Measurements from ENCODE around the gene KRTDAP.
A peak's percentile ranks its signal among the peaks of the same experiment; 100 is the strongest.

Gene KRTDAP

GRCh38 chr19:35509018-35509652 lies 18.9 kb upstream of the KRTDAP start:
- Mint-ChIP-seq H3K27ac (peak overlapping the region in 1 of 2 donors; percentile 75), H3K27me3 (peaks cover 35 to 76% of the 10 kb centered on the region in 2 donors), H3K36me3 (ENCODE audit: insufficient read depth) (peaks cover 3% of the 10 kb centered on the region), H3K4me3 (peak overlapping the region; percentile 77 to 85), H3K9me3 (no peaks in the 10 kb centered on the region), H3K4me1 (ENCODE audit: low read depth in 2 of 2) (peaks cover 14 to 23% of the 10 kb centered on the region in 2 donors)
- DNase-seq (peak; percentile 36 to 50 (median 47)), ATAC-seq (replicated peaks) (peak; percentile 89)

- Mint-ChIP-seq H3K4me3 (no peak overlapping the region), H3K27ac (no peak overlapping the region), H3K9me3 (no peaks in the 10 kb centered on the region), H3K27me3 (peaks cover 30 to 76% of the 10 kb centered on the region in 2 donors), H3K4me1 (ENCODE audit: low read depth in 2 of 2) (peaks cover 14 to 23% of the 10 kb centered on the region in 2 donors), H3K36me3 (ENCODE audit: insufficient read depth) (peaks cover 3% of the 10 kb centered on the region)
- DNase-seq (no peak), ATAC-seq (replicated peaks) (no peak)
Observed at GRCh38 chr19:35508129-35508528, 17.9 kb upstream of the KRTDAP start.

GRCh38 chr19:35507561-35507960 lies 17.3 kb upstream of the KRTDAP start:
- Mint-ChIP-seq H3K36me3 (ENCODE audit: insufficient read depth) (peaks cover 3% of the 10 kb centered on the region), H3K9me3 (no peaks in the 10 kb centered on the region), H3K27me3 (peaks cover 28 to 76% of the 10 kb centered on the region in 2 donors), H3K27ac (no peak overlapping the region), H3K4me1 (ENCODE audit: low read depth in 2 of 2) (peaks cover 14 to 23% of the 10 kb centered on the region in 2 donors), H3K4me3 (no peak overlapping the region)
- DNase-seq (no peak), ATAC-seq (replicated peaks) (no peak)

- Mint-ChIP-seq H3K27me3 (peaks cover 35 to 76% of the 10 kb centered on the region in 2 donors), H3K9me3 (no peaks in the 10 kb centered on the region), H3K27ac (no peak overlapping the region), H3K4me1 (ENCODE audit: low read depth in 2 of 2) (peaks cover 18 to 29% of the 10 kb centered on the region in 2 donors), H3K4me3 (no peak overlapping the region), H3K36me3 (ENCODE audit: insufficient read depth) (peaks cover 3% of the 10 kb centered on the region)
- ATAC-seq (replicated peaks), result no peak
- DNase-seq, result no peak
Observed at GRCh38 chr19:35506011-35506410, 15.7 kb upstream of the KRTDAP start.

GRCh38 chr19:35502751-35503150 lies 12.5 kb upstream of the KRTDAP start:
- no peaks in the 10 kb centered on the region for H3K9me3 Mint-ChIP-seq
- no peak overlapping the region for H3K27ac Mint-ChIP-seq
- peaks cover 4 to 6% of the 10 kb centered on the region in 2 donors for H3K4me1 Mint-ChIP-seq (ENCODE audit: low read depth in 2 of 2)
- no peaks in the 10 kb centered on the region for H3K36me3 Mint-ChIP-seq (ENCODE audit: insufficient read depth)
- peaks cover 35 to 70% of the 10 kb centered on the region in 2 donors for H3K27me3 Mint-ChIP-seq
- DNase-seq (no peak), ATAC-seq (replicated peaks) (no peak)
- no peak overlapping the region for H3K4me3 Mint-ChIP-seq

GRCh38 chr19:35501684-35502083 lies 11.4 kb upstream of the KRTDAP start:
- Mint-ChIP-seq H3K27ac (peak overlapping the region in 1 of 2 donors; percentile 73), H3K4me3 (no peak overlapping the region), H3K27me3 (peaks cover 35 to 60% of the 10 kb centered on the region in 2 donors), H3K4me1 (ENCODE audit: low read depth in 2 of 2) (peaks cover 4 to 6% of the 10 kb centered on the region in 2 donors), H3K36me3 (ENCODE audit: insufficient read depth) (no peaks in the 10 kb centered on the region), H3K9me3 (no peaks in the 10 kb centered on the region)
- no peak for ATAC-seq (replicated peaks)
- no peak for DNase-seq

- DNase-seq (no peak), ATAC-seq (replicated peaks) (no peak)
- Mint-ChIP-seq H3K27me3 (peaks cover 26 to 49% of the 10 kb centered on the region in 2 donors), H3K9me3 (no peaks in the 10 kb centered on the region), H3K27ac (no peak overlapping the region), H3K4me1 (ENCODE audit: low read depth in 2 of 2) (peaks cover 4 to 6% of the 10 kb centered on the region in 2 donors), H3K36me3 (ENCODE audit: insufficient read depth) (peaks cover 2% of the 10 kb centered on the region), H3K4me3 (no peak overlapping the region)
Observed at GRCh38 chr19:35500611-35501010, 10.3 kb upstream of the KRTDAP start.

- Mint-ChIP-seq H3K4me3 (no peak overlapping the region), H3K4me1 (ENCODE audit: low read depth in 2 of 2) (peaks cover 8 to 11% of the 10 kb centered on the region in 2 donors), H3K27ac (no peak overlapping the region), H3K9me3 (no peaks in the 10 kb centered on the region), H3K36me3 (ENCODE audit: insufficient read depth) (peaks cover 2% of the 10 kb centered on the region), H3K27me3 (peaks cover 20 to 37% of the 10 kb centered on the region in 2 donors)
- ATAC-seq (replicated peaks) (no peak), DNase-seq (no peak)
Observed at GRCh38 chr19:35498984-35499527, 8.8 kb upstream of the KRTDAP start.

GRCh38 chr19:35498220-35498619 lies 8.0 kb upstream of the KRTDAP start:
- Mint-ChIP-seq H3K4me1 (ENCODE audit: low read depth in 2 of 2) (peaks cover 8 to 11% of the 10 kb centered on the region in 2 donors), H3K27ac (no peak overlapping the region), H3K27me3 (peaks cover 19 to 29% of the 10 kb centered on the region in 2 donors), H3K9me3 (no peaks in the 10 kb centered on the region), H3K4me3 (no peak overlapping the region), H3K36me3 (ENCODE audit: insufficient read depth) (peaks cover 2% of the 10 kb centered on the region)
- no peak for ATAC-seq (replicated peaks)
- DNase-seq, result no peak

- DNase-seq, result no peak
- Mint-ChIP-seq H3K9me3 (no peaks in the 10 kb centered on the region), H3K36me3 (ENCODE audit: insufficient read depth) (peaks cover 2% of the 10 kb centered on the region), H3K27ac (no peak overlapping the region), H3K27me3 (peaks cover 18 to 27% of the 10 kb centered on the region in 2 donors), H3K4me3 (no peak overlapping the region), H3K4me1 (ENCODE audit: low read depth in 2 of 2) (peaks cover 8 to 11% of the 10 kb centered on the region in 2 donors)
- no peak for ATAC-seq (replicated peaks)
Observed at GRCh38 chr19:35497406-35497805, 7.1 kb upstream of the KRTDAP start.

- peak; percentile 98 for ATAC-seq (replicated peaks)
Observed at GRCh38 chr19:35495107-35496064, 5.1 kb upstream of the KRTDAP start.

GRCh38 chr19:35493971-35494370 lies 3.7 kb upstream of the KRTDAP start:
- peaks cover 4 to 5% of the 10 kb centered on the region in 2 donors for H3K4me1 Mint-ChIP-seq (ENCODE audit: low read depth in 2 of 2)
- no peak overlapping the region for H3K4me3 Mint-ChIP-seq
- H3K9me3 Mint-ChIP-seq, result no peaks in the 10 kb centered on the region
- H3K27me3 Mint-ChIP-seq, result peaks cover 29 to 41% of the 10 kb centered on the region in 2 donors
- no peak overlapping the region for H3K27ac Mint-ChIP-seq
- H3K36me3 Mint-ChIP-seq (ENCODE audit: insufficient read depth), result peaks cover 2% of the 10 kb centered on the region
- DNase-seq, result no peak
- no peak for ATAC-seq (replicated peaks)

More at GRCh38 chr19:35495107-35496064, 5.1 kb upstream of the KRTDAP start:
- Mint-ChIP-seq H3K9me3 (no peaks in the 10 kb centered on the region), H3K4me3 (no peak overlapping the region), H3K27me3 (peaks cover 22 to 27% of the 10 kb centered on the region in 2 donors), H3K36me3 (ENCODE audit: insufficient read depth) (peaks cover 2% of the 10 kb centered on the region), H3K4me1 (ENCODE audit: low read depth in 2 of 2) (peaks cover 4 to 5% of the 10 kb centered on the region in 2 donors), H3K27ac (peak overlapping the region in 1 of 2 donors; percentile 31)
- peak; percentile 57 to 63 (median 59) for DNase-seq

GRCh38 chr19:35491836-35492360 lies 1.6 kb upstream of the KRTDAP start:
- Mint-ChIP-seq H3K4me3 (no peak overlapping the region), H3K27ac (no peak overlapping the region), H3K36me3 (ENCODE audit: insufficient read depth) (peaks cover 2% of the 10 kb centered on the region), H3K4me1 (ENCODE audit: low read depth in 2 of 2) (peaks cover 4 to 5% of the 10 kb centered on the region in 2 donors), H3K27me3 (peaks cover 29 to 61% of the 10 kb centered on the region in 2 donors), H3K9me3 (no peaks in the 10 kb centered on the region)
- ATAC-seq (replicated peaks) (no peak), DNase-seq (no peak)

Measured in effector memory CD8-positive, alpha-beta T cell (primary cell).